ENCODE results near the gene CXCL17. TPM values are rescaled to one million over a fixed set of nuclear protein-coding genes. Genes with fewer than 3 reads are reported as not detected.

CXCL17 gene
- total RNA-seq, 1 experiment from 2014 or later = not detected

- no peak overlapping the region for H3K27ac Mint-ChIP-seq
Observed at GRCh38 chr19:42419309-42419708, 23.4 kb downstream of the CXCL17 start.

More at GRCh38 chr19:42419309-42419708, 23.4 kb downstream of the CXCL17 start:
- H2BK15ac ChIP-seq (ENCODE audit: low read depth, low read length) = no peak overlapping the region
- H3K9me3 ChIP-seq (ENCODE audit: control insufficient read depth, low read depth, low read length) = no peaks in the 10 kb centered on the region
- no peak overlapping the region for H3K23ac ChIP-seq (ENCODE audit: insufficient read length, low read depth, low read length)
- Mint-ChIP-seq H3K27me3 (ENCODE audit: low read depth) (peaks cover 95% of the 10 kb centered on the region), H3K4me1 (peaks cover 14 to 27% of the 10 kb centered on the region in 2 experiments), H3K4me3 (no peak overlapping the region; a peak in 1 of 5 replicates), H3K36me3 (ENCODE audit: insufficient read depth in 1 of 3, low read depth in 3 of 3) (peaks cover 0 to 13% (median 2%) of the 10 kb centered on the region in 3 experiments; a peak in 4 of 7 replicates), H3K9me3 (peaks cover 0 to under 1% of the 10 kb centered on the region in 2 experiments; a peak in 2 of 5 replicates)
- H3K14ac ChIP-seq (ENCODE audit: insufficient read depth, low read length) = no peak overlapping the region; the same call in 1 of the 2 replicates
- H3K4me2 ChIP-seq (ENCODE audit: insufficient read depth, insufficient read length, low read length) = no peak overlapping the region
- no peak overlapping the region for H3K4ac ChIP-seq (ENCODE audit: low read depth, low read length)
- DNase-seq = no peak
- no peak overlapping the region for H3K18ac ChIP-seq (ENCODE audit: insufficient read length, low read depth, low read length)
- TF ChIP-seq CTCF (conservative IDR thresholded peaks at IDR 0.05) = no peak
- no peak overlapping the region for H2BK12ac ChIP-seq (ENCODE audit: insufficient read length, low read depth, low read length)
- H4K5ac ChIP-seq (ENCODE audit: insufficient read length, low read depth, low read length) = no peak overlapping the region
- no peak overlapping the region for H2BK5ac ChIP-seq (ENCODE audit: insufficient read length, low read length)
- no peak overlapping the region for H4K91ac ChIP-seq (ENCODE audit: insufficient read length, low read depth, low read length)
- H4K20me1 ChIP-seq (ENCODE audit: control insufficient read depth, insufficient read depth, insufficient read length) = no peaks in the 10 kb centered on the region
- H2BK20ac ChIP-seq (ENCODE audit: low read depth, low read length, poor library complexity, severe bottlenecking) = no peak overlapping the region
- H3K79me2 ChIP-seq (ENCODE audit: insufficient read depth, low read length) = no peaks in the 10 kb centered on the region
- no peak overlapping the region for H4K8ac ChIP-seq (replicated peaks; ENCODE audit: insufficient read length, low read depth, low read length)
- H3K4me1 ChIP-seq (ENCODE audit: insufficient read depth, low read length) = no peaks in the 10 kb centered on the region
- no peak overlapping the region for H3K27ac ChIP-seq (ENCODE audit: insufficient read length, low read depth, low read length)
- H2AK5ac ChIP-seq (ENCODE audit: insufficient read length, low read length) = no peak overlapping the region
- no CpG with 5 or more reads among the region's 6 CpGs for WGBS (ENCODE audit: extremely low coverage, insufficient read length, low lambda C conversion rate)
- no peak overlapping the region for H2BK120ac ChIP-seq (ENCODE audit: low read depth, low read length, poor library complexity, severe bottlenecking)
- peaks cover 7% of the 10 kb centered on the region for H3K23me2 ChIP-seq (ENCODE audit: insufficient read length, low read depth, low read length, poor library complexity, severe bottlenecking)
- no peak overlapping the region for H3K9ac ChIP-seq (ENCODE audit: extremely low read depth, insufficient read length, low read length)
- no peak overlapping the region for H3K56ac ChIP-seq (ENCODE audit: insufficient read length, low read depth, low read length)
- H3T11ph ChIP-seq (ENCODE audit: low read length) = no peak overlapping the region
- H2AFZ ChIP-seq (ENCODE audit: low read length) = no peak overlapping the region
- peaks cover 8% of the 10 kb centered on the region; the same call in 1 of the 2 replicates for H3K27me3 ChIP-seq (ENCODE audit: insufficient read depth, low read length)
- H3K79me1 ChIP-seq (ENCODE audit: insufficient read depth, low read depth, low read length, poor library complexity, severe bottlenecking) = no peaks in the 10 kb centered on the region

All from H9 (cell line).